Neural progenitor cell (in vitro differentiated cells): Measurements from ENCODE around the gene TRPV2. TPM values are rescaled to one million over a fixed set of nuclear protein-coding genes. Genes with fewer than 3 reads are reported as not detected.

Experiments
- DNase-seq: peaks from one replicate; pipeline ENCODE4 v3.0.0-alpha.2; 2016; ENCODE audit warnings: low spot score
- H2AFZ ChIP-seq: fragments of 200-600 bp; sonication (generic); replicated peaks from 2 replicates; pipeline ENCODE4 v1.6.1; 2016; ENCODE audit warnings: antibody characterized with exemption
- H3F3A ChIP-seq: fragments of 200-600 bp; sonication (generic); 2 replicates; pipeline ENCODE4 v1.6.1; 2016; ENCODE audit warnings: antibody characterized with exemption, low read depth
- H3K27ac ChIP-seq: fragments of 200-600 bp; sonication (generic); 2 replicates; pipeline ENCODE4 v1.5.1; 2016; ENCODE audit warnings: mild to moderate bottlenecking
- H3K27me3 ChIP-seq: fragments of 200-600 bp; sonication (generic); 2 replicates; pipeline ENCODE4 v1.6.1; 2016; ENCODE audit warnings: mild to moderate bottlenecking, moderate library complexity
- H3K36me3 ChIP-seq: fragments of 200-600 bp; sonication (generic); 2 replicates; pipeline ENCODE4 v1.5.1; 2016
- H3K4me1 ChIP-seq: fragments of 200-600 bp; sonication (generic); 2 replicates; pipeline ENCODE4 v1.6.1; 2016; ENCODE audit warnings: mixed run types
- H3K4me2 ChIP-seq: fragments of 200-600 bp; sonication (generic); 2 replicates; pipeline ENCODE4 v1.6.1; 2016
- H3K4me3 ChIP-seq: fragments of 200-600 bp; sonication (generic); 2 replicates; pipeline ENCODE4 v1.5.1; 2016
- H3K79me2 ChIP-seq: fragments of 200-600 bp; sonication (generic); 2 replicates; pipeline ENCODE4 v1.6.1; 2016; ENCODE audit warnings: low read depth
- H3K9ac ChIP-seq: fragments of 200-600 bp; sonication (generic); 2 replicates; pipeline ENCODE4 v1.6.1; 2016
- H3K9me3 ChIP-seq: fragments of 200-600 bp; sonication (generic); 2 replicates; pipeline ENCODE4 v1.5.1; 2016; ENCODE audit warnings: low read depth
- H4K20me1 ChIP-seq: fragments of 200-600 bp; sonication (generic); 2 replicates; pipeline ENCODE4 v1.6.1; 2016; ENCODE audit warnings: low read depth
- H3K27ac Mint-ChIP-seq: 3 replicates; pipeline ENCODE4 v1.8.0; 2021; ENCODE audit warnings: mixed read lengths
- H3K27me3 Mint-ChIP-seq: 2 replicates; pipeline ENCODE4 v1.8.0; 2022; ENCODE audit warnings: low read depth, mild to moderate bottlenecking, inconsistent platforms, moderate library complexity, mixed read lengths; ENCODE audit not compliant: insufficient read depth
- H3K36me3 Mint-ChIP-seq: 3 replicates; pipeline ENCODE4 v1.8.0; 2021; ENCODE audit warnings: mixed read lengths
- H3K4me1 Mint-ChIP-seq: 3 replicates; pipeline ENCODE4 v1.8.0; 2021; ENCODE audit warnings: mixed read lengths
- H3K4me3 Mint-ChIP-seq: 3 replicates; pipeline ENCODE4 v1.8.0; 2021; ENCODE audit warnings: mild to moderate bottlenecking, moderate library complexity, mixed read lengths
- H3K9me3 Mint-ChIP-seq: 3 replicates; pipeline ENCODE4 v1.8.0; 2020; ENCODE audit warnings: mixed read lengths
- CTCF ChIP-seq: fragments of 200-600 bp; sonication (generic); IDR thresholded peaks from 2 replicates; pipeline ENCODE4 v1.5.1; 2017; ENCODE audit warnings: antibody characterized with exemption, mild to moderate bottlenecking
- EZH2 ChIP-seq: fragments of 200-600 bp; sonication (generic); IDR thresholded peaks from 2 replicates; pipeline ENCODE4 v1.6.1; 2017; ENCODE audit warnings: antibody characterized with exemption, mild to moderate bottlenecking, moderate library complexity
- EZH2phosphoT487 ChIP-seq: fragments of 200-600 bp; sonication (generic); IDR thresholded peaks from 2 replicates; pipeline ENCODE4 v1.6.1; 2017; ENCODE audit warnings: antibody characterized with exemption
- total RNA-seq: library from RNA; depleted of rRNA; stranded (reverse); fragments of >200 nt; gene quantifications from 2 replicates; pipeline ENCODE4 v1.2.3, GENCODE V29; 2015; ENCODE audit warnings: low replicate concordance

Gene TRPV2
- total RNA-seq, 1 donor from 2014 or later: 0.49 TPM

DNA sequence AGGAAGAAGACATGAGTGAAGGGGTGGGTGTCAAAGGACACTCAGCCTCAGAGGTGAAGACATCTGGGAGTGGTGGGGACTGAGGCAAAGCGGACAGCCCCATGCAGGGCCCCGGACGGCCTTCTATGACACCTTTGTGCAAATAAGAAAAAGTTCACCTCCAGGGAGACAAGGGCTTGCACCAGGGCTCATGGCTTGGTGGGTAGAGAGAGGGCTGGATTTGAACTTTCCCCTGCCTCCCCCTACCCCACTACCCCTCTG is 46.2 kb downstream of the TRPV2 start:
- no peak for TF ChIP-seq EZH2
- Histone ChIP-seq H3K27ac (no peak overlapping the region), H2AFZ (no peak overlapping the region), H3K4me1 (peaks cover 6% of the 10 kb centered on the region), H3K36me3 (no peaks in the 10 kb centered on the region), H3K79me2 (no peaks in the 10 kb centered on the region), H3K9me3 (no peaks in the 10 kb centered on the region), H3F3A (no peaks in the 10 kb centered on the region), H3K27me3 (no peaks in the 10 kb centered on the region), H3K4me3 (no peak overlapping the region), H3K9ac (no peak overlapping the region), H4K20me1 (peaks cover 20% of the 10 kb centered on the region), H3K4me2 (no peak overlapping the region)
- Mint-ChIP-seq H3K36me3 (peaks cover 8% of the 10 kb centered on the region), H3K27ac (no peak overlapping the region), H3K4me1 (peaks cover 9% of the 10 kb centered on the region), H3K27me3 (peaks cover 2% of the 10 kb centered on the region), H3K9me3 (no peaks in the 10 kb centered on the region), H3K4me3 (no peak overlapping the region)
- no peak for DNase-seq

DNA sequence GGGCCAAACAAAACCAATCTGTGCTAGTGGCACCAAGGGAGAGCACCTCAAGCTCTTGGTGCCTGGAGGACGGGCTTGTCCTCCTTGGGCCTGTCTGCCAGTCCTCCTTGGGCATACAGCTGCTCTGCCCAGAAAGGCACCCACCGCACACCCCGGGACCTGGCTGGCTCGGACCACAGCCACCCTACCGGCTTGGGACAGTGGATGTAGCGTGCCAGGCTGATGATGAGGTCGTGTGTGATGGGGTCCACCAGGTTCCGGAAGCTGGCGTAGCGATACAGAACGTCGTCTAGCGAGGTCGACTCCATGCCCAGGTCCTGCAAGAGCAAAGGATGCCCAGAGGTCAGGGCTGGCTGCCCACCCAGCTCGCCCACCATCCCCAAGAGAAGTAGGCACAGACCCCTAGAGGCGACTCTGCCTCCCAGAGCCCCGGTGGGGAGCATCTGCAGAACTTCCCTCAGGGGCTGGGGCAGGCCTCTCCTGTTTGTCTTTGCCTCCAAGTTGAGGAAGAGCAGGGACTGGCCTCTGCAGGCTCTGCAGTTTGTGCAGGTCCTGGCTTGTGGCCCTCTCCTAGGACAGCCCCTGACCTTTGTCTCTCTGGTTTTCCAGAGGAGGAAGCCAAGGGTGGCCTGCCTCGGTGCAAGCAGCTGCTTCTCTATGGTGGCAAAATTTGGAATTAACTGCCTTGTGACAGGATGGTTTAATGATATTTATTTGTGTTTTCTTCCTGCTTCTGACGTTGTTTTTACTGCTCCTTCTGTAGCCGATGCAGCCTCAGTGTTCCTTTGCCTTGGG is 46.9 kb downstream of the TRPV2 start:
- no peaks in the 10 kb centered on the region for H3K36me3 ChIP-seq
- DNase-seq: no peak
- H2AFZ ChIP-seq: no peak overlapping the region
- Mint-ChIP-seq H3K27me3 (peaks cover 2% of the 10 kb centered on the region), H3K36me3 (peaks cover 7% of the 10 kb centered on the region), H3K4me3 (no peak overlapping the region), H3K9me3 (no peaks in the 10 kb centered on the region), H3K27ac (no peak overlapping the region), H3K4me1 (peaks cover 9% of the 10 kb centered on the region)
- H3K79me2 ChIP-seq: no peaks in the 10 kb centered on the region
- TF ChIP-seq EZH2 (no peak), EZH2phosphoT487 (no peak), CTCF (no peak)
- H3K4me3 ChIP-seq: no peak overlapping the region
- no peak overlapping the region for H3K27ac ChIP-seq
- H3K27me3 ChIP-seq: no peaks in the 10 kb centered on the region
- no peaks in the 10 kb centered on the region for H3F3A ChIP-seq
- H3K9ac ChIP-seq: no peak overlapping the region
- no peaks in the 10 kb centered on the region for H3K9me3 ChIP-seq
- peaks cover 20% of the 10 kb centered on the region for H4K20me1 ChIP-seq
- peaks cover 6% of the 10 kb centered on the region for H3K4me1 ChIP-seq
- H3K4me2 ChIP-seq: no peak overlapping the region

- Histone ChIP-seq H3K27me3 (no peaks in the 10 kb centered on the region), H3K79me2 (no peaks in the 10 kb centered on the region), H4K20me1 (peaks cover 20% of the 10 kb centered on the region), H3K27ac (no peak overlapping the region), H3K4me1 (peaks cover 6% of the 10 kb centered on the region), H3K4me3 (no peak overlapping the region), H3F3A (no peaks in the 10 kb centered on the region), H3K36me3 (no peaks in the 10 kb centered on the region), H3K4me2 (no peak overlapping the region), H3K9me3 (no peaks in the 10 kb centered on the region), H2AFZ (no peak overlapping the region), H3K9ac (no peak overlapping the region)
- peaks cover 2% of the 10 kb centered on the region for H3K27me3 Mint-ChIP-seq
- no peaks in the 10 kb centered on the region for H3K9me3 Mint-ChIP-seq
- H3K4me1 Mint-ChIP-seq: peaks cover 9% of the 10 kb centered on the region
- no peak for TF ChIP-seq EZH2phosphoT487
- TF ChIP-seq EZH2: no peak
- no peak for TF ChIP-seq CTCF
- H3K36me3 Mint-ChIP-seq: peaks cover 7% of the 10 kb centered on the region
- no peak for DNase-seq
- no peak overlapping the region for H3K27ac Mint-ChIP-seq
- H3K4me3 Mint-ChIP-seq: no peak overlapping the region
These were observed 48.3 kb downstream of the TRPV2 start for GRCh38 chr17:16463358-16464302.
